GM12878 (cell line): Measurements from ENCODE around the gene NODAL. TPM values are rescaled to one million over a fixed set of nuclear protein-coding genes. Genes with fewer than 3 reads are reported as not detected.

Experiments
- ATAC-seq: fragments of 200-7000 bp; cut with Tn5 transposase; 3 replicates; pipeline ENCODE4 v1.9.1; 2020; ENCODE audit warnings: mild to moderate bottlenecking, moderate library complexity
- BruUV-seq: library from RNA; stranded (reverse); fragments of 400-500 nt; replicated peaks from 2 replicates; lab custom pipeline; 2021; lab: Mats Ljungman, UMichigan
- CTCF ChIA-PET: fragments of 300-600 bp; sonication (Branson Sonifier 250); formaldehyde crosslinking; extraction: SDS; loops from one replicate; lab custom pipeline; 2021; ENCODE audit warnings: inconsistent platforms; lab: Yijun Ruan, JAX
- POLR2A ChIA-PET: fragments of 350-600 bp; formaldehyde crosslinking; extraction: SDS; loops from one replicate; lab custom pipeline; 2021; ENCODE audit warnings: inconsistent platforms; lab: Charles Lee
- RAD21 ChIA-PET: fragments of 300-600 bp; sonication (Branson Sonifier 250); formaldehyde crosslinking; loops from one replicate; lab custom pipeline; 2023; ENCODE audit warnings: antibody characterized with exemption; ENCODE audit not compliant: unreplicated experiment; lab: Charles Lee
- SMC1A ChIA-PET: fragments of 300-600 bp; sonication (Branson Sonifier 250); formaldehyde crosslinking; loops from one replicate; lab custom pipeline; 2023; ENCODE audit not compliant: unreplicated experiment, uncharacterized antibody; lab: Charles Lee
- DNase-seq: peaks from one replicate; pipeline ENCODE4 v3.0.0-alpha.2; 2011; ENCODE audit warnings: low read depth, low spot score
- FAIRE-seq: peaks from 3 replicates; lab custom pipeline; 2011; peaks lifted over from hg19 to GRCh38; lab: Jason Lieb, UNC
- H2AFZ ChIP-seq: 2 replicates; pipeline ENCODE4 v1.6.0; 2011; ENCODE audit warnings: low read depth, low read length, control low read depth; ENCODE audit not compliant: control insufficient read depth
- H3K27ac ChIP-seq: 2 replicates; pipeline ENCODE4 v1.5.1; 2011; ENCODE audit warnings: control low read depth; ENCODE audit not compliant: control insufficient read depth, insufficient read depth
- H3K27me3 ChIP-seq, 2 experiments: replicated peaks in 1 of 2; 2 replicates each; pipeline versions ENCODE4 v1.6.0 to v1.6.1; 2011; ENCODE audit warnings: low read length in 1 of 2; ENCODE audit not compliant: control insufficient read depth in 2 of 2, insufficient read depth in 2 of 2
- H3K36me3 ChIP-seq, 2 experiments: 2 replicates each; pipeline ENCODE4 v1.5.1; 2011; ENCODE audit warnings: low read length in 1 of 2; ENCODE audit not compliant: control insufficient read depth in 2 of 2, insufficient read depth in 2 of 2
- H3K4me1 ChIP-seq: 2 replicates; pipeline ENCODE4 v1.6.1; 2011; ENCODE audit warnings: mild to moderate bottlenecking, low read length, moderate library complexity, mixed read lengths; ENCODE audit not compliant: control insufficient read depth, insufficient read depth
- H3K4me2 ChIP-seq: 2 replicates; pipeline ENCODE4 v1.6.0; 2011; ENCODE audit warnings: control low read depth; ENCODE audit not compliant: control insufficient read depth, insufficient read depth
- H3K4me3 ChIP-seq: fragments of 200-600 bp; sonication (generic); 2 replicates; pipeline ENCODE4 v1.5.1; 2016
- H3K79me2 ChIP-seq: 2 replicates; pipeline ENCODE4 v1.6.0; 2011; ENCODE audit warnings: low read length; ENCODE audit not compliant: control insufficient read depth, insufficient read depth
- H3K9ac ChIP-seq: 2 replicates; pipeline ENCODE4 v1.8.0; 2011; ENCODE audit warnings: low read length, control low read depth, mixed read lengths; ENCODE audit not compliant: control insufficient read depth, insufficient read depth
- H3K9me3 ChIP-seq: replicated peaks from 3 replicates; pipeline ENCODE4 v1.5.1; 2011; ENCODE audit warnings: mild to moderate bottlenecking, low read length; ENCODE audit not compliant: control insufficient read depth, insufficient read depth
- H4K20me1 ChIP-seq: 2 replicates; pipeline ENCODE4 v1.6.0; 2011; ENCODE audit not compliant: control insufficient read depth, insufficient read depth
- CEBPZ ChIP-seq: fragments of 150-350 bp; IDR thresholded peaks from 2 replicates; pipeline ENCODE4 v1.6.1; 2016; ENCODE audit warnings: low read depth, low read length
- MEF2B ChIP-seq: fragments of 450-650 bp; IDR thresholded peaks from 2 replicates; pipeline ENCODE4 v1.6.1; 2018; ENCODE audit warnings: mild to moderate bottlenecking, moderate library complexity; ENCODE audit not compliant: partially characterized antibody, poor library complexity, severe bottlenecking
- PML ChIP-seq: IDR thresholded peaks from 2 replicates; pipeline ENCODE4 v1.6.1; 2012; ENCODE audit warnings: low read length, inconsistent platforms
- PRDM15 ChIP-seq: fragments of 450-650 bp; formaldehyde crosslinking; IDR thresholded peaks from 2 replicates; pipeline ENCODE4 v1.4.0; 2020; ENCODE audit warnings: mild to moderate bottlenecking, moderate library complexity
- WGBS: methylation state at CpG from one replicate; pipeline ENCODE4 v1.1.6; 2016; ENCODE audit warnings: low lambda C conversion rate; ENCODE audit not compliant: insufficient replicate concordance, insufficient coverage; ENCODE audit errors: missing lambda C conversion rate; 5-methylcytosine and 5-hydroxymethylcytosine counted together
- in situ Hi-C: fragments of 300-500 bp; cut with MboI; formaldehyde crosslinking; loops from 9 replicates; pipeline ENCODE4 v1.14.3; 2018; ENCODE audit warnings: mixed read lengths
- intact Hi-C: fragments of 100-400 bp; cut with micrococcal nuclease; formaldehyde crosslinking; loops from one replicate; pipeline ENCODE4 v1.14.2; 2022; ENCODE audit not compliant: unreplicated experiment
- polyA plus RNA-seq, 11 experiments: library from polyadenylated mRNA; depleted of rRNA in 4 of 11; unstranded in 6 of 11; stranded (reverse) in 5 of 11; fragments of >200 nt; fragmentation: Nextera tagmentation in 4 of 11; fragmentation: Illumina TruSeq in 1 of 11; extraction: Ambion mirVana in 4 of 11; extraction: Trizol in 1 of 11; gene quantifications; 1 replicate in 1 of 11; 2 replicates in 10 of 11; pipeline versions ENCODE4 v1.2.1 to v1.2.3, GENCODE V29; 2011 to 2016; ENCODE audit warnings: inconsistent platforms in 2 of 11, missing spikeins in 2 of 11, low read depth in 1 of 11
- total RNA-seq, 4 experiments: library from RNA; depleted of rRNA in 3 of 4; stranded (reverse); fragments of >200 nt in 3 of 4; fragmentation: Illumina TruSeq in 1 of 4; extraction: Trizol in 1 of 4; gene quantifications; 2 replicates each; pipeline versions ENCODE4 v1.2.1 to v1.2.3, GENCODE V29; 2013 to 2021

The NODAL gene
- total and polyA plus RNA-seq, 10 of the 15 experiments (the other 5 are each of a cell fraction or from before 2014, with no cell fraction given): not detected

GRCh38 chr10:70482982-70483760, 41.7 kb upstream of the NODAL start:
- 62% methylated on average over 8 of the region's 8 CpGs for WGBS

More at GRCh38 chr10:70482982-70483760, 41.7 kb upstream of the NODAL start:
- Histone ChIP-seq H3K9ac (no peak overlapping the region), H3K27ac (no peak overlapping the region), H3K36me3 (no peaks in the 10 kb centered on the region; a peak in 2 of 4 replicates), H4K20me1 (no peaks in the 10 kb centered on the region), H3K4me2 (no peak overlapping the region), H3K79me2 (peaks cover 25% of the 10 kb centered on the region), H3K4me1 (peaks cover 26% of the 10 kb centered on the region), H3K4me3 (no peak overlapping the region), H2AFZ (no peak overlapping the region), H3K27me3 (no peaks in the 10 kb centered on the region)
- CTCF ChIA-PET: no interaction called here
- in situ Hi-C loops: no loop called here
- FAIRE-seq (no peak), DNase-seq (no peak), ATAC-seq (no peak)
- no TSS peak for BruUV-seq
- POLR2A ChIA-PET: no interaction called here
- intact Hi-C loops: no loop called here
- RAD21 ChIA-PET: interaction anchor here (1.0 kb wide), 1 partner anchor 11 kb away, joined by 4 read pairs; no protein-coding TSS in a partner anchor
- SMC1A ChIA-PET: interaction anchor here (2.1 kb wide), 1 partner anchor 12 kb away, joined by 7 read pairs; no protein-coding TSS in a partner anchor
- TF ChIP-seq MEF2B (peak; percentile 55), PRDM15 (no peak), PML (no peak), CEBPZ (no peak)
- TF ChIP-seq, all 136 proteins: peak for 1
- no peaks in the 10 kb centered on the region for H3K9me3 ChIP-seq
